Loucy (cell line): ENCODE results near the gene PTPRT.

Experiments
- H2AFZ ChIP-seq: fragments of 200-600 bp; sonication (generic); 2 replicates; pipeline ENCODE4 v1.6.0; 2016; ENCODE audit warnings: antibody characterized with exemption, mild to moderate bottlenecking, low read length, moderate library complexity
- H3F3A ChIP-seq: fragments of 200-600 bp; 2 replicates; pipeline ENCODE4 v1.6.0; 2016; ENCODE audit warnings: antibody characterized with exemption, low read depth, mild to moderate bottlenecking
- H3K27me3 ChIP-seq: fragments of 200-600 bp; sonication (generic); 2 replicates; pipeline ENCODE4 v1.6.1; 2014; ENCODE audit warnings: low read length, mild to moderate bottlenecking; ENCODE audit not compliant: insufficient read depth, poor library complexity, severe bottlenecking
- H3K36me3 ChIP-seq: fragments of 200-600 bp; sonication (generic); 2 replicates; pipeline ENCODE4 v1.6.1; 2016; ENCODE audit warnings: low read length; ENCODE audit not compliant: insufficient read depth
- H3K4me1 ChIP-seq: fragments of 200-600 bp; sonication (generic); 2 replicates; pipeline ENCODE4 v1.5.1; 2014; ENCODE audit warnings: low read length, mild to moderate bottlenecking; ENCODE audit not compliant: insufficient read depth, poor library complexity, severe bottlenecking
- H3K4me2 ChIP-seq: fragments of 200-600 bp; sonication (generic); 2 replicates; pipeline ENCODE4 v1.6.0; 2014; ENCODE audit warnings: antibody characterized with exemption, low read length, low read depth, mild to moderate bottlenecking; ENCODE audit not compliant: poor library complexity, severe bottlenecking
- H3K4me3 ChIP-seq: fragments of 200-600 bp; sonication (generic); 2 replicates; pipeline ENCODE4 v1.5.1; 2014; ENCODE audit warnings: low read length, mild to moderate bottlenecking, mixed read lengths; ENCODE audit not compliant: poor library complexity, severe bottlenecking
- H3K79me2 ChIP-seq: fragments of 200-600 bp; sonication (generic); 2 replicates; pipeline ENCODE4 v1.6.1; 2014; ENCODE audit warnings: low read length; ENCODE audit not compliant: insufficient read depth
- H3K9ac ChIP-seq: fragments of 200-600 bp; sonication (generic); 2 replicates; pipeline ENCODE4 v1.6.0; 2014; ENCODE audit warnings: mild to moderate bottlenecking, low read depth, low read length, moderate library complexity; ENCODE audit not compliant: poor library complexity, severe bottlenecking
- H3K9me2 ChIP-seq: fragments of 200-600 bp; sonication (generic); replicated peaks from 2 replicates; pipeline ENCODE4 v1.6.1; 2016; ENCODE audit warnings: low read depth, low read length, mixed read lengths
- H3K9me3 ChIP-seq: fragments of 200-600 bp; sonication (generic); 2 replicates; pipeline ENCODE4 v1.6.1; 2014; ENCODE audit warnings: mild to moderate bottlenecking, antibody characterized with exemption, low read length, low read depth; ENCODE audit not compliant: insufficient read depth
- H4K20me1 ChIP-seq: fragments of 200-600 bp; sonication (generic); 2 replicates; pipeline ENCODE4 v1.6.0; 2014; ENCODE audit warnings: antibody characterized with exemption, low read length, mild to moderate bottlenecking; ENCODE audit not compliant: insufficient read depth, poor library complexity, severe bottlenecking
- CTCF ChIP-seq: fragments of 200-600 bp; sonication (generic); conservative IDR thresholded peaks from 2 replicates; pipeline ENCODE4 v1.5.1; 2014; ENCODE audit warnings: mild to moderate bottlenecking, antibody characterized with exemption, low read length
- EZH2phosphoT487 ChIP-seq: fragments of 200-600 bp; IDR thresholded peaks from 2 replicates; pipeline ENCODE4 v1.6.1; 2018; ENCODE audit warnings: antibody characterized with exemption, mild to moderate bottlenecking, moderate library complexity, borderline replicate concordance

PTPRT gene

DNA sequence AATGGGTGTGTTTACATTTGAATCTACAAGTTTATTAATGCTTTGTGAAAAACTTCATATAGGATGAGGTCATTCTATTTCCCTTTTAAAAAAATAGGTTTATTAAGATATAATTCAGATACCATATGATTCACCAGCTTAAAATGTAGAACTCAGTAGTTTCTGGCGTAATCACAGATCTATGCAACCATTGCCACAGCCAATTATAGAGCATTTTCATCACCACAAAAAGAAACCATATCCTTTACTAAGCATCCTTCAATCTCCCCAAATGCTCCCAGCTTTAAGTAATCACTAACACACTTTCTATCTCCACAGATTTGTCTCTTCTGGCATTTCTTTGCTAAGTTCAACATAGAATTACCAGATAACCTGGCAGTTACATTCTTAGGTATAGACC is 137.2 kb downstream of the PTPRT start:
- Histone ChIP-seq H3K27me3 (no peaks in the 10 kb centered on the region), H3K9ac (no peak overlapping the region), H3K4me3 (no peak overlapping the region), H3K9me3 (0 out of 2 replicates have a peak, but pooled peaks cover 3% of the 10 kb centered on the region), H3K4me1 (no peaks in the 10 kb centered on the region), H3K9me2 (no peaks in the 10 kb centered on the region), H3K4me2 (no peak overlapping the region), H2AFZ (no peak overlapping the region), H3F3A (no peaks in the 10 kb centered on the region), H3K79me2 (no peaks in the 10 kb centered on the region), H4K20me1 (no peaks in the 10 kb centered on the region), H3K36me3 (no peaks in the 10 kb centered on the region)
- TF ChIP-seq EZH2phosphoT487 = no peak
- TF ChIP-seq CTCF = no peak

DNA sequence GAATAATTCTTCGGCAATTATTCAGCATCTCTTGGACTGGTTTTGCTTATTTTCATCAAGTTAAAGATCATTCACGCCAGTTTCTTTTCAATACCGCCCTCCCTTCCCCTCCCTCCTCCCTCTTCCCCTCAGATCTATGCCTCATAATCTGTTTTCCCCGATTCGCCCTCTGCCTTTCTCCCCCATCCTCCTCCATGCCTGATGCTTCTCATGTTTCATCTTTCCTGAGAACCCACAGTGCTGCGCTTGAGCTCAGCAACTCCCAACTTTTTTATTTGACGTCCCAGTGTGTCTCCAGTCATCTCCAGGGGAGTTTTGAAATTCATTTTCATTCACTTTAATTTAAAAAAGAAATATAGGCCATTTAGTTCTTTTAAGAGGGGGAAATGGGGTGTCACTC is 142.7 kb downstream of the PTPRT start:
- no peaks in the 10 kb centered on the region for H3K9me2 ChIP-seq
- H3K9ac ChIP-seq = no peak overlapping the region
- H2AFZ ChIP-seq = no peak overlapping the region
- no peaks in the 10 kb centered on the region for H3K4me1 ChIP-seq
- no peak overlapping the region for H3K4me2 ChIP-seq
- peaks cover 3% of the 10 kb centered on the region; the same call in 1 of the 2 replicates for H3K9me3 ChIP-seq
- no peaks in the 10 kb centered on the region for H3K36me3 ChIP-seq
- no peaks in the 10 kb centered on the region for H3K79me2 ChIP-seq
- H3K27me3 ChIP-seq = no peaks in the 10 kb centered on the region
- no peak overlapping the region for H3K4me3 ChIP-seq
- no peaks in the 10 kb centered on the region for H4K20me1 ChIP-seq
- no peaks in the 10 kb centered on the region for H3F3A ChIP-seq
- no peak for TF ChIP-seq EZH2phosphoT487
- TF ChIP-seq CTCF = no peak

DNA sequence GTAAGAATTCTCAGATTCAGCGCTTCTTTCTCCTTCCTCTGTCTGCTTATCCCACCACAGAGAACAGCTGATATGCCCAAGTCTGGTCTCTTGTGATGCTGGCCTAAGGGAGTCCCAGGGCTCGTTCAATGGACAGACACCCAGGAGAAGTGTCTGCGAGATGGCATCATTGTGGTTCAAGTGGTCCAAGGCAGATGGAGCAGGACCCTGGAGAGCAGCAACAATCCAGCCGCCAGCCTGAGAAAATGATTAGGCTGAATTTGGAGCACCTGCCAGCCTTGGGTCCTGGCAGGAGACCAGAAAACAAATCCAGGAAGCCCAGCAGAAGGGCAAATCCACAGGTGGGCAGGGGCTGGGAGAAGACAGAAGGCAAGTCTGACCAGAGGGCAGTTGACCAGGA is 145.8 kb downstream of the PTPRT start:
- TF ChIP-seq EZH2phosphoT487 (no peak), CTCF (no peak)

More for the DNA sequence above, 145.8 kb downstream of the PTPRT start:
- Histone ChIP-seq H3K4me3 (no peak overlapping the region), H3K79me2 (no peaks in the 10 kb centered on the region), H3F3A (no peaks in the 10 kb centered on the region), H3K9me2 (no peaks in the 10 kb centered on the region), H3K36me3 (no peaks in the 10 kb centered on the region), H4K20me1 (no peaks in the 10 kb centered on the region), H3K9ac (no peak overlapping the region), H3K4me2 (no peak overlapping the region), H2AFZ (no peak overlapping the region), H3K4me1 (no peaks in the 10 kb centered on the region), H3K9me3 (peaks cover 1% of the 10 kb centered on the region; the same call in 1 of the 2 replicates), H3K27me3 (no peaks in the 10 kb centered on the region)
